ENCODE results near the gene ELMO3. TPM values are rescaled to one million over a fixed set of nuclear protein-coding genes. Genes with fewer than 3 reads are reported as not detected.

Gene ELMO3
- total and polyA plus RNA-seq, 2 of the 13 experiments (the other 11 are each of a cell fraction or from before 2014, with no cell fraction given), result 2.6 to 4.0 TPM

- TF ChIP-seq ZNF337 (CRISPR knock-in tag; IDR thresholded peaks at IDR 0.05; ENCODE audit: borderline replicate concordance, low read depth) (0 out of 2 replicates have a peak, but pooled peaks have one; percentile 64), RFXANK (CRISPR knock-in tag; IDR thresholded peaks at IDR 0.05) (no peak), GATA4 (IDR thresholded peaks at IDR 0.05; ENCODE audit: borderline replicate concordance, low read depth) (no peak), ZFAT (CRISPR knock-in tag; conservative IDR thresholded peaks at IDR 0.05) (0 out of 2 replicates have a peak, but pooled peaks have one; percentile 30), ARNTL (CRISPR knock-in tag; IDR thresholded peaks at IDR 0.05) (peak; percentile 98), HOXA3 (CRISPR knock-in tag; IDR thresholded peaks at IDR 0.05) (peak; percentile 93), ZNF101 (CRISPR knock-in tag; IDR thresholded peaks at IDR 0.05; ENCODE audit: borderline replicate concordance, low read depth) (no peak), RBFOX2 (IDR thresholded peaks at IDR 0.05; ENCODE audit: low read depth, low read length) (0 out of 2 replicates have a peak, but pooled peaks have one; percentile 35), ZNF780A (CRISPR knock-in tag; IDR thresholded peaks at IDR 0.05) (no peak), TMF1 (CRISPR knock-in tag; IDR thresholded peaks at IDR 0.05; ENCODE audit: low read depth) (peak; percentile 96), ZNF607 (CRISPR knock-in tag; IDR thresholded peaks at IDR 0.05; ENCODE audit: borderline replicate concordance) (peak; percentile 95), HNRNPH1 (optimal IDR thresholded peaks at IDR 0.05; ENCODE audit: low read depth, low read length) (no peak), RBM39 (IDR thresholded peaks at IDR 0.05; ENCODE audit: low read depth, low read length, poor library complexity, severe bottlenecking) (no peak), GATAD1 (CRISPR knock-in tag; IDR thresholded peaks at IDR 0.05) (no peak), KDM2A (CRISPR knock-in tag; IDR thresholded peaks at IDR 0.05; ENCODE audit: borderline replicate concordance, low read depth) (peak; percentile 89), SMAD3 (CRISPR knock-in tag; IDR thresholded peaks at IDR 0.05) (no peak), ZNF776 (CRISPR knock-in tag; IDR thresholded peaks at IDR 0.05) (peak; percentile 86), IKZF1 (IDR thresholded peaks at IDR 0.05) (no peak), ZNF225 (CRISPR knock-in tag; IDR thresholded peaks at IDR 0.05) (no peak), DDIT3 (CRISPR knock-in tag; IDR thresholded peaks at IDR 0.05) (no peak), NR3C1 (CRISPR knock-in tag; IDR thresholded peaks at IDR 0.05) (no peak), HBP1 (CRISPR knock-in tag; IDR thresholded peaks at IDR 0.05; ENCODE audit: low read depth) (0 out of 2 replicates have a peak, but pooled peaks have one; percentile 64), FIP1L1 (IDR thresholded peaks at IDR 0.05; ENCODE audit: borderline replicate concordance, insufficient read depth, low read depth, low read length) (no peak), E2F2 (CRISPR knock-in tag; IDR thresholded peaks at IDR 0.05; ENCODE audit: borderline replicate concordance) (peak; percentile 70; the same call in 1 of the 2 replicates), TRIM22 (IDR thresholded peaks at IDR 0.05) (no peak), NONO (IDR thresholded peaks at IDR 0.05) (no peak), NONO (CRISPR knock-in tag; conservative IDR thresholded peaks at IDR 0.05) (peak; percentile 97), ZNF589 (CRISPR knock-in tag; conservative IDR thresholded peaks at IDR 0.05) (peak; percentile 92; the same call in 1 of the 2 replicates), SPEN (CRISPR knock-in tag; IDR thresholded peaks at IDR 0.05; ENCODE audit: low read depth) (peak; percentile 94), ETV6 (CRISPR knock-in tag; conservative IDR thresholded peaks at IDR 0.05) (peak; percentile 94)
These were observed 34.3 kb upstream of the ELMO3 start, which contains the start of gene HSF4 (continued) for GRCh38 chr16:67164599-67165061.

Measured in HepG2 (cell line).